ENCODE measurements around the gene POLR3B. TPM values are rescaled to one million over a fixed set of nuclear protein-coding genes. Genes with fewer than 3 reads are reported as not detected.
"Not testable (repeated sequence)": the region's sequence is repeated elsewhere in the genome, so short reads cannot be mapped to it uniquely, and the experiment has no call there.

Gene POLR3B
- total RNA-seq, 2 experiments from 2014 or later = 2.5 to 2.6 TPM

DNA sequence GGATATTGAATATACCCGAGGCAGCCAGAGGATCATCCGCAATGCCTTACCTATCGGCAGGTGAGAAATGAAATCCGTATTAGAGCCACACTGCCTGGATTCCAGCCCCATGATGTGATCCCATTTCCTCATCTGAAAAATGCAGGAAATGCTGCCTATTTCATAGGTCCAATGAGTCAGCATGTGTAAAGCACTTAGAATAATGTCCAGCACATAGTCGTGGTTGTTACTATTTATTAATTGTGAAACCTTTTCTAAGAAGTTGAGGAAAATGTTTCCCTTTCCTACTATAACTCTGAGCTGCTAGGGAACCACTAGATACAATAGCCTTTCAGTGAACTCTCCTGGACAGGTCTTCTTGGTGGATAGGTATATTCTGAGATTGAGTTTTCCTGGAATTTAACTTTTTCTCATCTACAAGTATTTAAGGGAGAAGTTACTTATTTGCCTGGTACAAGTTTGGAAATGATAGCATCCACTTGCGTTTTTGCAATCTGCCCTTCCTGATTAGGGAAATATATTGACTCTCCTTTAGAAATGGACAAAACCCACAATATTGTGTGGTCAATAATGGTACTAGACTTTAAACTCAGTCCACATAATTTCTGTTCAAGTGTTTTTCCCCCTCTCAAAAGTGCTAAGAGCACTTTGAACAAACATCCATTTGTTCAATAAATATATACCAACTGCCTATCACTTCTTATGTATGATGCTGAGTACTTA lies 12.2 kb downstream of the POLR3B start:
- Histone ChIP-seq H3K4me3 (ENCODE audit: low read length) (no peak overlapping the region), H3K27me3 (ENCODE audit: control insufficient read depth in 1 of 2, insufficient read depth in 2 of 2, low read length in 2 of 2) (no peaks in the 10 kb centered on the region), H3K4me1 (ENCODE audit: insufficient read depth, low read length) (no peaks in the 10 kb centered on the region), H3K27ac (ENCODE audit: low read depth in 1 of 2, low read length in 2 of 2) (no peak overlapping the region), H3K36me3 (ENCODE audit: insufficient read depth, low read length) (peaks cover 31% of the 10 kb centered on the region), H3K9me3 (ENCODE audit: control insufficient read depth in 1 of 2, insufficient read depth in 1 of 2, low read length in 2 of 2) (peaks cover 0 to 6% of the 10 kb centered on the region in 2 experiments)
- intact Hi-C loops (cut with DNase I, micrococcal nuclease) = no loop called here
- no peak for DNase-seq
- Mint-ChIP-seq H3K9me3 (no peaks in the 10 kb centered on the region), H3K36me3 (ENCODE audit: low read depth) (peaks cover 85% of the 10 kb centered on the region), H3K27me3 (no peaks in the 10 kb centered on the region), H3K4me3 (no peak overlapping the region), H3K27ac (no peak overlapping the region), H3K4me1 (ENCODE audit: low read depth) (no peaks in the 10 kb centered on the region)
- ATAC-seq (ENCODE audit: poor library complexity) = no peak
- CTCF ChIA-PET = interaction anchor here (0.7 kb wide), 1 partner anchor 12 kb away, joined by 3 read pairs; the partner anchor contains the start of gene POLR3B
- TF ChIP-seq CTCF (IDR thresholded peaks at IDR 0.05) = no peak
- POLR2A ChIA-PET = interaction anchor here (1.1 kb wide), 1 partner anchor 12 kb away, joined by 3 read pairs; the partner anchor contains the start of gene POLR3B

DNA sequence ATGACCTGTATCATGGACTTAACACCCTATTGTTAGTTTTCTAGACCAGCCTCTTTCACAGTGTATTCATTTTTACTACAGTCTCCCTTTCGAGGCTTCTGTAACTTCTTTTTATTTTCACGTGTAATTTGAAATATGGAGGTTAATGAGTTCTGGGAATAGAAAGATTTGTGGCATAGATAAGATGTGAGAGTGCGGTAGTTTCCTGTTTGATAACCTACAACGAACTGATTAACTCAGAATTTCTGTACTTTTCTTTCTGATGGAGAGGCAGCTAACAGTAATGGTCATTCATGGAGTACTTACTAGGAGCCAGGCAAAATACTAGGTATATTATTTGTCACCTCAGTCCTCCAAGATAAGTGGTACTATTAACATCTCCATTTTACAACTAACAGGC lies 21.2 kb downstream of the POLR3B start:
- Mint-ChIP-seq H3K27ac (no peak overlapping the region), H3K4me1 (ENCODE audit: low read depth) (peaks cover 14% of the 10 kb centered on the region), H3K27me3 (no peaks in the 10 kb centered on the region), H3K4me3 (no peak overlapping the region), H3K36me3 (ENCODE audit: low read depth) (peaks cover 83% of the 10 kb centered on the region), H3K9me3 (no peaks in the 10 kb centered on the region)
- DNase-seq (no peak), ATAC-seq (ENCODE audit: poor library complexity) (no peak)
- peaks cover 0 to 6% of the 10 kb centered on the region in 2 experiments for H3K9me3 ChIP-seq (ENCODE audit: control insufficient read depth in 1 of 2, insufficient read depth in 1 of 2, low read length in 2 of 2)
- peaks cover 22% of the 10 kb centered on the region for H3K36me3 ChIP-seq (ENCODE audit: insufficient read depth, low read length)
- intact Hi-C loops (cut with DNase I, micrococcal nuclease) = no loop called here
- H3K4me1 ChIP-seq (ENCODE audit: insufficient read depth, low read length) = no peaks in the 10 kb centered on the region
- CTCF ChIA-PET = no interaction called here
- POLR2A ChIA-PET = interaction anchor here (0.6 to 1.7 kb wide), 4 partner anchors 21 to 715 kb away, joined by 3 to 9 read pairs (median 3); partner anchors contain the start of gene POLR3B
- no peak overlapping the region for H3K4me3 ChIP-seq (ENCODE audit: low read length)
- no peak overlapping the region for H3K27ac ChIP-seq (ENCODE audit: low read depth in 1 of 2, low read length in 2 of 2)
- no peak for TF ChIP-seq CTCF (IDR thresholded peaks at IDR 0.05)
- no peaks in the 10 kb centered on the region for H3K27me3 ChIP-seq (ENCODE audit: control insufficient read depth in 1 of 2, insufficient read depth in 2 of 2, low read length in 2 of 2)

DNA sequence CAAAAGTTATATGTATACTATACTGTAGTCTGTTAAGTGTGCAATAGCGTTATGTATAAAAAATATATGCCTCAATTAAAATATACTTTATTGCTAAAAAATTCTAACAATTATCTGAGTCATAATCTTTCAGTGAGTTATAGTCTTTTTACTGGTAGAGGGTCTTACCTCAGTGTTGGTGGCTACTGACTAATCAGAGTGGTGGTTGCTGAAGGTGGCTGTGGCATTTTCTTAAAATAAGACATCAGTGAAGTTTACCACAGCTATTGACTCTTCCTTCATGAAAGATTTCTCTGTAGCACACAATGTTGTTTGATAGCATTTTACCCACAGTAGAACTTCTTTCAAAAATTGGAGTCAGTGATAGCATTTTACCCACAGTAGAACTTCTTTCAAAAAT lies 23.4 kb downstream of the POLR3B start:
- Histone ChIP-seq H3K4me1 (ENCODE audit: insufficient read depth, low read length) (peaks cover 1% of the 10 kb centered on the region), H3K4me3 (ENCODE audit: low read length) (no peak overlapping the region), H3K27ac (ENCODE audit: low read depth in 1 of 2, low read length in 2 of 2) (no peak overlapping the region), H3K36me3 (ENCODE audit: insufficient read depth, low read length) (peaks cover 22% of the 10 kb centered on the region), H3K27me3 (ENCODE audit: control insufficient read depth in 1 of 2, insufficient read depth in 2 of 2, low read length in 2 of 2) (no peaks in the 10 kb centered on the region), H3K9me3 (ENCODE audit: control insufficient read depth in 1 of 2, insufficient read depth in 1 of 2, low read length in 2 of 2) (no peaks in the 10 kb centered on the region)
- intact Hi-C loops (cut with DNase I, micrococcal nuclease) = loop anchor here in 1 of 2 experiments (2.0 kb wide), 1 partner anchor 18 kb away; no protein-coding TSS in a partner anchor
- ChIA-PET POLR2A (no interaction called here), CTCF (no interaction called here)
- ATAC-seq (ENCODE audit: poor library complexity) = no peak
- H3K4me1 Mint-ChIP-seq (ENCODE audit: low read depth) = peaks cover 14% of the 10 kb centered on the region
- DNase-seq = no peak
- no peak for TF ChIP-seq CTCF (IDR thresholded peaks at IDR 0.05)
- no peak overlapping the region for H3K4me3 Mint-ChIP-seq
- H3K36me3 Mint-ChIP-seq (ENCODE audit: low read depth) = peaks cover 76% of the 10 kb centered on the region
- H3K9me3 Mint-ChIP-seq = no peaks in the 10 kb centered on the region
- H3K27ac Mint-ChIP-seq = no peak overlapping the region
- no peaks in the 10 kb centered on the region for H3K27me3 Mint-ChIP-seq

- H3K4me1 ChIP-seq (ENCODE audit: insufficient read depth, low read length); H3K27ac ChIP-seq (ENCODE audit: low read depth in 1 of 2, low read length in 2 of 2); H3K27me3 Mint-ChIP-seq; DNase-seq; H3K9me3 Mint-ChIP-seq; H3K4me3 ChIP-seq (ENCODE audit: low read length); H3K9me3 ChIP-seq (ENCODE audit: control insufficient read depth in 1 of 2, insufficient read depth in 1 of 2, low read length in 2 of 2); H3K27ac Mint-ChIP-seq; CTCF ChIA-PET; POLR2A ChIA-PET; H3K4me3 Mint-ChIP-seq; H3K27me3 ChIP-seq (ENCODE audit: control insufficient read depth in 1 of 2, insufficient read depth in 2 of 2, low read length in 2 of 2); ATAC-seq (ENCODE audit: poor library complexity): not testable (repeated sequence)
- peaks cover 16% of the 10 kb centered on the region for H3K36me3 ChIP-seq (ENCODE audit: insufficient read depth, low read length)
- intact Hi-C loops (cut with DNase I, micrococcal nuclease) = loop anchor here in 1 of 2 experiments (2.0 kb wide), 1 partner anchor 19 kb away; no protein-coding TSS in a partner anchor
- Mint-ChIP-seq H3K4me1 (ENCODE audit: low read depth) (peaks cover 14% of the 10 kb centered on the region), H3K36me3 (ENCODE audit: low read depth) (peaks cover 72% of the 10 kb centered on the region)
These were observed 24.3 kb downstream of the POLR3B start for GRCh38 chr12:106381866-106382265.
